Left kidney (tissue), 2 donors: Measurements from ENCODE around the gene TYROBP. TPM values are rescaled to one million over a fixed set of nuclear protein-coding genes. Genes with fewer than 3 reads are reported as not detected.
"Not testable (repeated sequence)": the region's sequence is repeated elsewhere in the genome, so short reads cannot be mapped to it uniquely, and the experiment has no call there.

Experiments used
- DNase-seq: peaks from one replicate; pipeline ENCODE4 v3.0.0-alpha.2; 2013
- polyA plus RNA-seq: library from polyadenylated mRNA; unstranded; fragments of 120-200 nt; gene quantifications from one replicate; pipeline ENCODE4 v1.2.1, GENCODE V29; 2013; ENCODE audit not compliant: insufficient read length

Gene TYROBP
- polyA plus RNA-seq, 1 donor = 7.4 TPM

GRCh38 chr19:35935911-35936737, 28.0 kb upstream of the TYROBP start, which contains the start of gene LRFN3:
TSS of gene LRFN3 (plus strand) at chr19:35936374. CDS start at chr19:35939426, 3,052 bp downstream.
- DNase-seq = peak; percentile 67

- no peak for DNase-seq
These were observed 24.3 kb upstream of the TYROBP start for GRCh38 chr19:35932291-35932936.

GRCh38 chr19:35931874-35932202, 23.7 kb upstream of the TYROBP start:
- no peak for DNase-seq

- peak; percentile 99 for DNase-seq
These were observed 23.2 kb upstream of the TYROBP start for GRCh38 chr19:35931161-35931873.

GRCh38 chr19:35929876-35930275, 21.8 kb upstream of the TYROBP start:
- DNase-seq = no peak

GRCh38 chr19:35928507-35928906, 20.4 kb upstream of the TYROBP start:
- DNase-seq = no peak

- DNase-seq = no peak
These were observed 17.4 kb upstream of the TYROBP start for GRCh38 chr19:35925501-35925900.

- DNase-seq = no peak
These were observed 12.9 kb upstream of the TYROBP start for GRCh38 chr19:35921012-35921411.

- no peak for DNase-seq
These were observed 11.2 kb upstream of the TYROBP start for GRCh38 chr19:35919306-35919705.

- DNase-seq = no peak
These were observed 7.3 kb upstream of the TYROBP start for GRCh38 chr19:35915443-35915842.

- DNase-seq = no peak
These were observed 5.5 kb upstream of the TYROBP start for GRCh38 chr19:35913589-35913988.

GRCh38 chr19:35911790-35912189, 3.7 kb upstream of the TYROBP start:
- DNase-seq = no peak

GRCh38 chr19:35911173-35911572, 3.1 kb upstream of the TYROBP start:
- DNase-seq = no peak

- not testable (repeated sequence) for DNase-seq
These were observed 2.3 kb upstream of the TYROBP start for GRCh38 chr19:35910355-35910754.

- DNase-seq = no peak
These were observed 1.6 kb upstream of the TYROBP start for GRCh38 chr19:35909684-35910035.

GRCh38 chr19:35908973-35909683, 1.0 kb upstream of the TYROBP start:
- no peak for DNase-seq

- no peak for DNase-seq
These were observed 734 bp downstream of the TYROBP start for GRCh38 chr19:35907377-35907745.

GRCh38 chr19:35905178-35905727, 2.8 kb downstream of the TYROBP start:
- no peak for DNase-seq

- no peak for DNase-seq
These were observed 3.6 kb downstream of the TYROBP start for GRCh38 chr19:35904311-35905068.

GRCh38 chr19:35903550-35904179, 4.4 kb downstream of the TYROBP start:
- peak; percentile 62 for DNase-seq
